ENCODE measurements around the gene GADD45A.
"Not testable (repeated sequence)": the region's sequence is repeated elsewhere in the genome, so short reads cannot be mapped to it uniquely, and the experiment has no call there.

GADD45A gene

GRCh38 chr1:67685067-67685557, at the start of gene GADD45A:
TSS of gene GADD45A (plus strand) at chr1:67685201. CDS start at chr1:67685495, 294 bp downstream.
- peak; percentile 98 for DNase-seq

- DNase-seq, result no peak
Observed at GRCh38 chr1:67636146-67636545, 48.9 kb upstream of the GADD45A start.

GRCh38 chr1:67639361-67639760, 45.6 kb upstream of the GADD45A start:
- DNase-seq, result no peak

GRCh38 chr1:67642629-67643028, 42.4 kb upstream of the GADD45A start:
- DNase-seq, result no peak

- no peak for DNase-seq
Observed at GRCh38 chr1:67644566-67644965, 40.4 kb upstream of the GADD45A start.

- no peak for DNase-seq
Observed at GRCh38 chr1:67645495-67646144, 39.4 kb upstream of the GADD45A start.

- DNase-seq, result no peak
Observed at GRCh38 chr1:67646145-67647035, 38.6 kb upstream of the GADD45A start.

GRCh38 chr1:67647036-67647798, 37.8 kb upstream of the GADD45A start:
- DNase-seq, result no peak

- no peak for DNase-seq
Observed at GRCh38 chr1:67647814-67648358, 37.1 kb upstream of the GADD45A start.

- DNase-seq, result no peak
Observed at GRCh38 chr1:67648582-67649326, 36.2 kb upstream of the GADD45A start.

- DNase-seq, result no peak
Observed at GRCh38 chr1:67650061-67650460, 34.9 kb upstream of the GADD45A start.

GRCh38 chr1:67651031-67651430, 34.0 kb upstream of the GADD45A start:
- no peak for DNase-seq

- peak; percentile 12 for DNase-seq
Observed at GRCh38 chr1:67652800-67653199, 32.2 kb upstream of the GADD45A start.

GRCh38 chr1:67653304-67653703, 31.7 kb upstream of the GADD45A start:
- no peak for DNase-seq

- no peak for DNase-seq
Observed at GRCh38 chr1:67655581-67655980, 29.4 kb upstream of the GADD45A start.

- not testable (repeated sequence) for DNase-seq
Observed at GRCh38 chr1:67657152-67657551, 27.8 kb upstream of the GADD45A start.

GRCh38 chr1:67659229-67659628, 25.8 kb upstream of the GADD45A start:
- no peak for DNase-seq

- DNase-seq, result no peak
Observed at GRCh38 chr1:67662884-67663283, 22.1 kb upstream of the GADD45A start.

GRCh38 chr1:67664048-67664447, 21.0 kb upstream of the GADD45A start:
- no peak for DNase-seq

- DNase-seq, result not testable (repeated sequence)
Observed at GRCh38 chr1:67665307-67665706, 19.7 kb upstream of the GADD45A start.

- no peak for DNase-seq
Observed at GRCh38 chr1:67666636-67667035, 18.4 kb upstream of the GADD45A start.

- no peak for DNase-seq
Observed at GRCh38 chr1:67668660-67669059, 16.3 kb upstream of the GADD45A start.

All from activated CD4-positive, alpha-beta T cell treated with anti-CD3 and anti-CD28 coated beads, Interleukin-2, Interleukin-6, amounts not matched to agents 100 ng/mL and 50 ng/mL, durations not matched to agents 16 hours and 8 hours (primary cell).